ENCODE measurements around the gene CTTN.
"Not testable (repeated sequence)": the region's sequence is repeated elsewhere in the genome, so short reads cannot be mapped to it uniquely, and the experiment has no call there.

CTTN gene

GRCh38 chr11:70405679-70406395 is 7.5 kb downstream of the CTTN start:
- H3K4me3 ChIP-seq (ENCODE audit: low read depth, low read length), result no peak overlapping the region
- no peak for TF ChIP-seq CTCF (IDR thresholded peaks at IDR 0.05; ENCODE audit: low read depth, low read length, missing control alignments)
- no peak for DNase-seq (ENCODE audit: low read depth)
- in situ Hi-C loops (cut with HindIII; ENCODE audit: low sequenced_read_pairs), result no loop called here

GRCh38 chr11:70407121-70407520 is 8.8 kb downstream of the CTTN start:
- in situ Hi-C loops (cut with HindIII; ENCODE audit: low sequenced_read_pairs), result no loop called here
- no peak for TF ChIP-seq CTCF (IDR thresholded peaks at IDR 0.05; ENCODE audit: low read depth, low read length, missing control alignments)
- H3K4me3 ChIP-seq (ENCODE audit: low read depth, low read length), result no peak overlapping the region

GRCh38 chr11:70407814-70408213 is 9.5 kb downstream of the CTTN start:
- no peak for TF ChIP-seq CTCF (IDR thresholded peaks at IDR 0.05; ENCODE audit: low read depth, low read length, missing control alignments)
- in situ Hi-C loops (cut with HindIII; ENCODE audit: low sequenced_read_pairs), result no loop called here
- H3K4me3 ChIP-seq (ENCODE audit: low read depth, low read length), result no peak overlapping the region
- no peak for DNase-seq (ENCODE audit: low read depth)

More at GRCh38 chr11:70407121-70407520, 8.8 kb downstream of the CTTN start:
- DNase-seq (ENCODE audit: low read depth), result no peak

GRCh38 chr11:70408326-70408725 is 10.0 kb downstream of the CTTN start:
- DNase-seq (ENCODE audit: low read depth); H3K4me3 ChIP-seq (ENCODE audit: low read depth, low read length); in situ Hi-C loops (cut with HindIII; ENCODE audit: low sequenced_read_pairs): not testable (repeated sequence)

GRCh38 chr11:70409437-70409836 is 11.1 kb downstream of the CTTN start:
- in situ Hi-C loops (cut with HindIII; ENCODE audit: low sequenced_read_pairs), result no loop called here
- H3K4me3 ChIP-seq (ENCODE audit: low read depth, low read length), result no peak overlapping the region
- no peak for DNase-seq (ENCODE audit: low read depth)
- no peak for TF ChIP-seq CTCF (IDR thresholded peaks at IDR 0.05; ENCODE audit: low read depth, low read length, missing control alignments)

- in situ Hi-C loops (cut with HindIII; ENCODE audit: low sequenced_read_pairs), result no loop called here
- TF ChIP-seq CTCF (IDR thresholded peaks at IDR 0.05; ENCODE audit: low read depth, low read length, missing control alignments), result no peak
Observed at GRCh38 chr11:70409871-70410270, 11.5 kb downstream of the CTTN start.

GRCh38 chr11:70410276-70411205 is 12.2 kb downstream of the CTTN start:
- H3K4me3 ChIP-seq (ENCODE audit: low read depth, low read length), result no peak overlapping the region
- no peak for TF ChIP-seq CTCF (IDR thresholded peaks at IDR 0.05; ENCODE audit: low read depth, low read length, missing control alignments)
- in situ Hi-C loops (cut with HindIII; ENCODE audit: low sequenced_read_pairs), result no loop called here
- DNase-seq (ENCODE audit: low read depth), result no peak

More at GRCh38 chr11:70409871-70410270, 11.5 kb downstream of the CTTN start:
- no peak for DNase-seq (ENCODE audit: low read depth)
- no peak overlapping the region for H3K4me3 ChIP-seq (ENCODE audit: low read depth, low read length)

Data from astrocyte of the cerebellum (primary cell).